HEK293 (cell line): ENCODE results near the gene THSD4.
A peak's percentile ranks its signal among the peaks of the same experiment; 100 is the strongest.

Experiments used
- CTCF ChIA-PET: fragments of 350-600 bp; formaldehyde crosslinking; extraction: SDS; loops from one replicate; lab custom pipeline; 2021; ENCODE audit warnings: antibody characterized with exemption; lab: Yijun Ruan, JAX
- POLR2A ChIA-PET: fragments of 300-600 bp; formaldehyde crosslinking; extraction: SDS; loops from one replicate; lab custom pipeline; 2020; ENCODE audit warnings: antibody characterized with exemption, inconsistent platforms; lab: Yijun Ruan, JAX
- H3K27ac ChIP-seq: fragments of 200-500 bp; sonication (Bioruptor generic); 2 replicates; pipeline ENCODE4 v1.5.1; 2014; ENCODE audit warnings: low read depth, low read length, control low read depth, inconsistent platforms; ENCODE audit errors: extremely low read depth
- H3K36me3 ChIP-seq, 2 experiments: fragments of 200-500 bp in 1 of 2; sonication (Bioruptor generic) in 1 of 2; 1 replicate in 1 of 2; 2 replicates in 1 of 2; pipeline ENCODE4 v1.5.1; 2014 to 2017; ENCODE audit warnings: inconsistent platforms in 2 of 2, low read length in 2 of 2; ENCODE audit not compliant: control insufficient read depth in 2 of 2, insufficient read depth in 1 of 2
- H3K4me1 ChIP-seq: fragments of 200-500 bp; sonication (Bioruptor generic); 2 replicates; pipeline ENCODE4 v1.5.1; 2014; ENCODE audit warnings: mild to moderate bottlenecking, low read length, inconsistent platforms; ENCODE audit not compliant: control insufficient read depth, insufficient read depth
- H3K4me3 ChIP-seq: 2 replicates; pipeline ENCODE4 v1.5.1; 2011; ENCODE audit warnings: low read depth, mild to moderate bottlenecking, control low read depth, low read length, moderate library complexity
- H3K9me3 ChIP-seq: fragments of 200-500 bp; sonication (Bioruptor generic); 2 replicates; pipeline ENCODE4 v1.5.1; 2014; ENCODE audit warnings: low read depth, low read length, inconsistent platforms; ENCODE audit not compliant: control insufficient read depth, insufficient read depth
- KLF17 ChIP-seq: fragments of 450-650 bp; formaldehyde crosslinking; IDR thresholded peaks from 2 replicates; pipeline ENCODE4 v1.5.1; 2016; ENCODE audit warnings: missing biosample characterization, missing genetic modification characterization
- PRDM10 ChIP-seq: fragments of 450-650 bp; formaldehyde crosslinking; IDR thresholded peaks from 2 replicates; pipeline ENCODE4 v1.5.1; 2016; ENCODE audit warnings: missing biosample characterization, missing genetic modification characterization
- PRDM4 ChIP-seq: fragments of 450-650 bp; formaldehyde crosslinking; IDR thresholded peaks from 2 replicates; pipeline ENCODE4 v1.5.1; 2017; ENCODE audit warnings: missing biosample characterization, missing genetic modification characterization
- SP2 ChIP-seq: fragments of 450-650 bp; formaldehyde crosslinking; IDR thresholded peaks from 2 replicates; pipeline ENCODE4 v1.5.1; 2016; ENCODE audit warnings: missing biosample characterization, missing genetic modification characterization
- ZFHX2 ChIP-seq: fragments of 450-650 bp; formaldehyde crosslinking; conservative IDR thresholded peaks from 2 replicates; pipeline ENCODE4 v1.5.1; 2016; ENCODE audit warnings: missing biosample characterization, missing genetic modification characterization
- ZNF132 ChIP-seq: fragments of 450-650 bp; formaldehyde crosslinking; IDR thresholded peaks from 2 replicates; pipeline ENCODE4 v1.5.1; 2017; ENCODE audit warnings: missing biosample characterization, missing genetic modification characterization, borderline replicate concordance
- ZNF16 ChIP-seq: fragments of 450-650 bp; formaldehyde crosslinking; IDR thresholded peaks from 2 replicates; pipeline ENCODE4 v1.5.1; 2016; ENCODE audit warnings: low read depth, missing biosample characterization, missing genetic modification characterization
- ZNF223 ChIP-seq: fragments of 450-650 bp; formaldehyde crosslinking; IDR thresholded peaks from 2 replicates; pipeline ENCODE4 v1.5.1; 2016; ENCODE audit warnings: missing biosample characterization, missing genetic modification characterization
- ZNF302 ChIP-seq: fragments of 450-650 bp; formaldehyde crosslinking; IDR thresholded peaks from 2 replicates; pipeline ENCODE4 v1.5.1; 2016; ENCODE audit warnings: missing biosample characterization, missing genetic modification characterization, low read depth
- ZNF350 ChIP-seq: fragments of 450-650 bp; formaldehyde crosslinking; IDR thresholded peaks from 2 replicates; pipeline ENCODE4 v1.5.0; 2017; ENCODE audit warnings: missing biosample characterization, mild to moderate bottlenecking, missing genetic modification characterization
- ZNF423 ChIP-seq: fragments of 450-650 bp; formaldehyde crosslinking; IDR thresholded peaks from 2 replicates; pipeline ENCODE4 v1.5.1; 2016; ENCODE audit warnings: missing biosample characterization, missing genetic modification characterization
- ZNF529 ChIP-seq: fragments of 450-650 bp; formaldehyde crosslinking; IDR thresholded peaks from 2 replicates; pipeline ENCODE4 v1.5.1; 2017; ENCODE audit warnings: missing genetic modification characterization, missing biosample characterization; ENCODE audit not compliant: insufficient replicate concordance
- ZNF549 ChIP-seq: fragments of 450-650 bp; IDR thresholded peaks from 2 replicates; pipeline ENCODE4 v1.5.1; 2018; ENCODE audit warnings: missing biosample characterization, missing genetic modification characterization, mild to moderate bottlenecking, inconsistent platforms, moderate library complexity
- ZNF76 ChIP-seq: fragments of 450-650 bp; formaldehyde crosslinking; IDR thresholded peaks from 2 replicates; pipeline ENCODE4; 2016; ENCODE audit warnings: low read depth, missing biosample characterization, missing genetic modification characterization, borderline replicate concordance
- ZNF777 ChIP-seq: fragments of 450-650 bp; formaldehyde crosslinking; IDR thresholded peaks from 2 replicates; pipeline ENCODE4 v1.5.1; 2017; ENCODE audit warnings: missing biosample characterization, missing genetic modification characterization, borderline replicate concordance
- ZNF785 ChIP-seq: fragments of 450-650 bp; formaldehyde crosslinking; IDR thresholded peaks from 2 replicates; pipeline ENCODE4 v1.5.1; 2016; ENCODE audit warnings: missing biosample characterization, missing genetic modification characterization
- TF ChIP-seq, protein P1 (sequence below): fragments of 450-650 bp; formaldehyde crosslinking; IDR thresholded peaks from 2 replicates; pipeline ENCODE4 v1.5.1; 2016; ENCODE audit warnings: missing biosample characterization, missing genetic modification characterization
- TF ChIP-seq, protein P2 (sequence below): sonication (generic); formaldehyde crosslinking; IDR thresholded peaks from 2 replicates; pipeline ENCODE4 v1.8.1; 2022; ENCODE audit warnings: mild to moderate bottlenecking, moderate library complexity, missing genetic modification reagents

The THSD4 gene

DNA sequence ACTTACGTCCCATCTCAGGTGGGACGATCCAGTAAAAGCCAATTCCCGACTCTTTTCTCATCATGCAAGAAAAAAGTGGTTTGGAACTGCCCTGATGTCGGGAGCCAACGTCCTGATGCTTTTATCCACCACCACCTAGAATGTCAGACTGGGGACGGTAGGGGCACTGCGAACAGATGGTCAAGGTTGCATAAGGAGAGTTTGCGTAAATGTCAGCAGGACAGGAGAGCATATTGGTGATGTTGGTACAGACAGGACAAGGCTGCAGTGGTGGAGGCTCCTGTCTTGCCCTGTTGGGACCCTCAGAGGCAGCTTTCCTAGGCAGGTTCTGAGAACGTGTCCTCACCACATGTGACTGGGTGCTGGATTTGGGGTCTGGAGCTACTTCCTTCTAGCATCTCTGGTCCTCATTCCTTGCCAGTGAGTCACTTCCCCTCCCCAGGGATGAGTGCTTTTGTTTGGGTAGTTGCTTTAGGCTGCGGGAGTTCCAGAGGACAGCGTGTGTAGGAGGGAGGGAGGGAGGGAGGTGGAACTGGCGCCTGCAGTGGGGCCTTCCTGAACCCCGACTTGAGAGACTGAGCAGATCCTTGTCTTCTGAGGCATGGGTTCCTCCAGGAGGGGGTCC is 21.0 kb downstream of the THSD4 start (continued):
- no peak for TF ChIP-seq ZNF529
- no peak for TF ChIP-seq ZNF423 (tag by site-specific recombination)
- no peak for TF ChIP-seq ZNF785 (tag by site-specific recombination)
- TF ChIP-seq ZNF350 (tag by site-specific recombination), result no peak
- TF ChIP-seq KLF17 (tag by site-specific recombination), result no peak
- no peak for TF ChIP-seq ZNF223
- no peak for TF ChIP-seq PRDM4
- no peak for TF ChIP-seq ZNF302 (tag by site-specific recombination)
- TF ChIP-seq ZNF132, result no peak
- no peak for TF ChIP-seq SP2 (tag by site-specific recombination)
- TF ChIP-seq ZNF777 (tag by site-specific recombination), result no peak
- TF ChIP-seq, all 188 proteins: peak for 6

GRCh38 chr15:71136793-71137518 is 21.7 kb downstream of the THSD4 start:
- TF ChIP-seq ZFHX2 (tag by site-specific recombination) (0 out of 2 replicates have a peak, but pooled peaks have one; percentile 19), PRDM10 (peak; percentile 31; the same call in 1 of the 2 replicates), ZNF549 (tag by site-specific recombination) (no peak), ZNF76 (no peak), ZNF16 (tag by site-specific recombination) (0 out of 2 replicates have a peak, but pooled peaks have one; percentile 32)
- TF ChIP-seq, protein P1, sequence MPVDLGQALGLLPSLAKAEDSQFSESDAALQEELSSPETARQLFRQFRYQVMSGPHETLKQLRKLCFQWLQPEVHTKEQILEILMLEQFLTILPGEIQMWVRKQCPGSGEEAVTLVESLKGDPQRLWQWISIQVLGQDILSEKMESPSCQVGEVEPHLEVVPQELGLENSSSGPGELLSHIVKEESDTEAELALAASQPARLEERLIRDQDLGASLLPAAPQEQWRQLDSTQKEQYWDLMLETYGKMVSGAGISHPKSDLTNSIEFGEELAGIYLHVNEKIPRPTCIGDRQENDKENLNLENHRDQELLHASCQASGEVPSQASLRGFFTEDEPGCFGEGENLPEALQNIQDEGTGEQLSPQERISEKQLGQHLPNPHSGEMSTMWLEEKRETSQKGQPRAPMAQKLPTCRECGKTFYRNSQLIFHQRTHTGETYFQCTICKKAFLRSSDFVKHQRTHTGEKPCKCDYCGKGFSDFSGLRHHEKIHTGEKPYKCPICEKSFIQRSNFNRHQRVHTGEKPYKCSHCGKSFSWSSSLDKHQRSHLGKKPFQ (tag by site-specific recombination), result no peak
- TF ChIP-seq, protein P2, sequence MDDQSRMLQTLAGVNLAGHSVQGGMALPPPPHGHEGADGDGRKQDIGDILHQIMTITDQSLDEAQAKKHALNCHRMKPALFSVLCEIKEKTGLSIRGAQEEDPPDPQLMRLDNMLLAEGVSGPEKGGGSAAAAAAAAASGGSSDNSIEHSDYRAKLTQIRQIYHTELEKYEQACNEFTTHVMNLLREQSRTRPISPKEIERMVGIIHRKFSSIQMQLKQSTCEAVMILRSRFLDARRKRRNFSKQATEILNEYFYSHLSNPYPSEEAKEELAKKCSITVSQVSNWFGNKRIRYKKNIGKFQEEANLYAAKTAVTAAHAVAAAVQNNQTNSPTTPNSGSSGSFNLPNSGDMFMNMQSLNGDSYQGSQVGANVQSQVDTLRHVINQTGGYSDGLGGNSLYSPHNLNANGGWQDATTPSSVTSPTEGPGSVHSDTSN (CRISPR knock-in tag), result no peak
- no peak overlapping the region for H3K4me3 ChIP-seq
- ChIA-PET CTCF (no interaction called here), POLR2A (no interaction called here)
- H3K9me3 ChIP-seq, result no peaks in the 10 kb centered on the region
- H3K27ac ChIP-seq, result no peak overlapping the region
- no peaks in the 10 kb centered on the region for H3K36me3 ChIP-seq
- no peaks in the 10 kb centered on the region for H3K4me1 ChIP-seq
